K562 (cell line): Measurements from ENCODE around the gene TMED6. TPM values are rescaled to one million over a fixed set of nuclear protein-coding genes. Genes with fewer than 3 reads are reported as not detected.

Experiments
- BCOR ChIP-seq: fragments of 450-650 bp; IDR thresholded peaks from 2 replicates; pipeline ENCODE4 v1.6.1; 2016
- HDGF ChIP-seq: fragments of 450-650 bp; IDR thresholded peaks from 2 replicates; pipeline ENCODE4 v1.6.1; 2016
- HMGN3 ChIP-seq: IDR thresholded peaks from 2 replicates; pipeline ENCODE4 v1.6.1; 2011; ENCODE audit warnings: borderline replicate concordance, low read depth, mild to moderate bottlenecking, mixed read lengths, low read length; ENCODE audit not compliant: insufficient read length; ENCODE audit errors: extremely low read depth
- MAFG ChIP-seq: fragments of 450-650 bp; conservative IDR thresholded peaks from 2 replicates; pipeline ENCODE4 v1.6.1; 2016; ENCODE audit warnings: missing genetic modification characterization, missing compliant biosample characterization
- MTA2 ChIP-seq: fragments of 450-650 bp; IDR thresholded peaks from 2 replicates; pipeline ENCODE4 v1.6.1; 2016; ENCODE audit warnings: low read depth
- PRMT5 ChIP-seq: sonication (generic); formaldehyde crosslinking; IDR thresholded peaks from 2 replicates; pipeline ENCODE4 v1.5.0; 2020; ENCODE audit warnings: missing genetic modification reagents
- RBM22 ChIP-seq: fragments of 200-400 bp; formaldehyde crosslinking; IDR thresholded peaks from 2 replicates; pipeline ENCODE4 v1.6.1; 2018; ENCODE audit warnings: low read length, low read depth; ENCODE audit not compliant: poor library complexity, severe bottlenecking
- RHOXF2B ChIP-seq: fragments of 250-450 bp; sonication (Bioruptor Pico); conservative IDR thresholded peaks from 2 replicates; pipeline ENCODE4 v1.5.1; 2021
- SMARCA5 ChIP-seq: fragments of 450-650 bp; IDR thresholded peaks from 2 replicates; pipeline ENCODE4 v1.6.1; 2016
- ZNF589 ChIP-seq: fragments of 200-800 bp; sonication (Bioruptor generic); IDR thresholded peaks from 2 replicates; pipeline ENCODE4 v1.6.1; 2016; ENCODE audit warnings: low read depth, missing genetic modification characterization, missing compliant biosample characterization
- ZNF785 ChIP-seq: fragments of 250-450 bp; sonication (Bioruptor Pico); IDR thresholded peaks from 2 replicates; pipeline ENCODE4 v1.4.0; 2020; ENCODE audit warnings: mild to moderate bottlenecking
- ZSCAN32 ChIP-seq: fragments of 450-650 bp; formaldehyde crosslinking; IDR thresholded peaks from 2 replicates; pipeline ENCODE4 v1.4.0; 2020; ENCODE audit warnings: mild to moderate bottlenecking, moderate library complexity
- polyA plus RNA-seq, 8 experiments: library from polyadenylated mRNA; depleted of rRNA in 4 of 8; stranded (reverse) in 5 of 8; unstranded in 3 of 8; fragments of >200 nt; fragmentation: Nextera tagmentation in 2 of 8; fragmentation: Illumina TruSeq in 1 of 8; extraction: Ambion mirVana in 2 of 8; extraction: Trizol in 1 of 8; gene quantifications; 2 replicates each; pipeline versions ENCODE4 v1.2.1 to v1.2.3, GENCODE V29; 2011 to 2014; ENCODE audit warnings: inconsistent platforms in 1 of 8, missing spikeins in 1 of 8
- total RNA-seq, 7 experiments: library from RNA; depleted of rRNA in 6 of 7; stranded (reverse); fragments of >200 nt in 6 of 7; fragmentation: Illumina TruSeq in 2 of 7; extraction: Trizol in 2 of 7; gene quantifications; 2 replicates each; pipeline versions ENCODE4 v1.2.1 to v1.2.3, GENCODE V29; 2011 to 2021; ENCODE audit warnings: low replicate concordance in 1 of 7
- TF ChIP-seq, protein P1 (sequence below): fragments of 250-450 bp; sonication (Bioruptor Pico); IDR thresholded peaks from 2 replicates; pipeline ENCODE4 v1.5.0; 2020; ENCODE audit warnings: mild to moderate bottlenecking
- TF ChIP-seq, protein P2 (sequence below): fragments of 450-650 bp; formaldehyde crosslinking; IDR thresholded peaks from 2 replicates; pipeline ENCODE4 v1.4.0; 2020; ENCODE audit warnings: mild to moderate bottlenecking, mixed read lengths
- TF ChIP-seq, protein P3 (sequence below): conservative IDR thresholded peaks from 2 replicates; pipeline ENCODE4 v1.6.1; 2011; ENCODE audit warnings: low read depth, mild to moderate bottlenecking, low read length; ENCODE audit not compliant: control insufficient read depth
- TF ChIP-seq, protein P4 (sequence below), 3 experiments: fragments of 200-800 bp in 1 of 3; fragments of 250-450 bp in 1 of 3; fragments of 450-650 bp in 1 of 3; sonication (Bioruptor Pico) in 1 of 3; sonication (Bioruptor generic) in 1 of 3; formaldehyde crosslinking in 1 of 3; IDR thresholded peaks; 2 replicates each; pipeline versions ENCODE4 v1.6.1 to v1.8.0; 2016 to 2022; ENCODE audit warnings: mild to moderate bottlenecking in 2 of 3, missing genetic modification characterization in 2 of 3, missing compliant biosample characterization in 1 of 3, moderate library complexity in 1 of 3
- TF ChIP-seq, protein P5 (sequence below): fragments of 450-650 bp; formaldehyde crosslinking; IDR thresholded peaks from 2 replicates; pipeline ENCODE4 v1.4.0; 2022; ENCODE audit warnings: missing genetic modification characterization

The TMED6 gene
- total and polyA plus RNA-seq, 9 of the 15 experiments (the other 6 are each of a cell fraction or from before 2014, with no cell fraction given), result 0.14 to 0.45 (median 0.25) TPM; not detected in 2

DNA sequence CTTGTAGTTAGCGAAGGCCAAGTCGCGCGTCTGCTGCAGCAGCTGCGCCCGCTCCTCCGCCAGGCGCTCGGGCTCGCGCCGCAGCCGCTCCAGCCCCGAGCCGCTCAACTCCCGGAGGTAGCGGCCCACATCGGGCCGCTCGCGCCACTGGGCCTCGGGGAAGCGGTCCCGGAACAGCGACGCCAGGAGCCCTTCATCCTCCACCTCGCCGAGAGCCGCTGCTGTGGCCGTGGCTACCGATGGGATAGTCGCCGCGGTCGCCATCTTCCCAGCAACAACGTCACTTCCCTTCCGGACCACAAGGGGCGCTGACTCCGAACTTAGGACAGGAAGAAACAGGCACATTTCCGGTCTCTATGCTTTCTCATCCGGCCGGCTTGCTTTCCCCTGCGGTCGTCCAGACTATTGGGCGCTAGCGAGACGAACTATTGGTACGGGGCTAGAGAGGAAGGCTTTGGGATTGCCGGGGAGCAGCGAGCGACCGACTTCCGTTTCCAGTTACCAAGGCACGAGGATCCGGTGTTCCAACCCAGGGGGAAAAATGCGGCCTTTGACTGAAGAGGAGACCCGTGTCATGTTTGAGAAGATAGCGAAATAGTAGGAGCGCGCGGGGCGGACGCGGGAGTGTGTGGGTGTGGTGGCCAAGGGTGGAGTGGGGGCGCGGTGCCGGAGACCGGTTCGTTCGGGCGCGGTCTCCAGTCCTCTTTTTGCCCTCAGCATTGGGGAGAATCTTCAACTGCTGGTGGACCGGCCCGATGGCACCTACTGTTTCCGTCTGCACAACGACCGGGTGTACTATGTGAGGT, 12.1 kb downstream of the TMED6 start, which contains the start of the genes COG8 and NIP7 (continued):
- peak; percentile 16 for TF ChIP-seq HMGN3
- TF ChIP-seq RBM22, result peak; percentile 69
- TF ChIP-seq SMARCA5, result no peak
- TF ChIP-seq RHOXF2B (CRISPR knock-in tag), result 0 out of 2 replicates have a peak, but pooled peaks have one; percentile 41
- TF ChIP-seq MTA2, result no peak
- TF ChIP-seq, protein P1, sequence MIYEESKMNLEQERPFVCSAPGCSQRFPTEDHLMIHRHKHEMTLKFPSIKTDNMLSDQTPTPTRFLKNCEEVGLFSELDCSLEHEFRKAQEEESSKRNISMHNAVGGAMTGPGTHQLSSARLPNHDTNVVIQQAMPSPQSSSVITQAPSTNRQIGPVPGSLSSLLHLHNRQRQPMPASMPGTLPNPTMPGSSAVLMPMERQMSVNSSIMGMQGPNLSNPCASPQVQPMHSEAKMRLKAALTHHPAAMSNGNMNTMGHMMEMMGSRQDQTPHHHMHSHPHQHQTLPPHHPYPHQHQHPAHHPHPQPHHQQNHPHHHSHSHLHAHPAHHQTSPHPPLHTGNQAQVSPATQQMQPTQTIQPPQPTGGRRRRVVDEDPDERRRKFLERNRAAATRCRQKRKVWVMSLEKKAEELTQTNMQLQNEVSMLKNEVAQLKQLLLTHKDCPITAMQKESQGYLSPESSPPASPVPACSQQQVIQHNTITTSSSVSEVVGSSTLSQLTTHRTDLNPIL, result no peak
- TF ChIP-seq ZNF785, result no peak
- TF ChIP-seq MAFG (tag), result no peak
- no peak for TF ChIP-seq ZSCAN32
- TF ChIP-seq, protein P2, sequence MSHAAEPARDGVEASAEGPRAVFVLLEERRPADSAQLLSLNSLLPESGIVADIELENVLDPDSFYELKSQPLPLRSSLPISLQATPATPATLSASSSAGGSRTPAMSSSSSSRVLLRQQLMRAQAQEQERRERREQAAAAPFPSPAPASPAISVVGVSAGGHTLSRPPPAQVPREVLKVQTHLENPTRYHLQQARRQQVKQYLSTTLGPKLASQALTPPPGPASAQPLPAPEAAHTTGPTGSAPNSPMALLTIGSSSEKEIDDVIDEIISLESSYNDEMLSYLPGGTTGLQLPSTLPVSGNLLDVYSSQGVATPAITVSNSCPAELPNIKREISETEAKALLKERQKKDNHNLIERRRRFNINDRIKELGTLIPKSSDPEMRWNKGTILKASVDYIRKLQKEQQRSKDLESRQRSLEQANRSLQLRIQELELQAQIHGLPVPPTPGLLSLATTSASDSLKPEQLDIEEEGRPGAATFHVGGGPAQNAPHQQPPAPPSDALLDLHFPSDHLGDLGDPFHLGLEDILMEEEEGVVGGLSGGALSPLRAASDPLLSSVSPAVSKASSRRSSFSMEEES (CRISPR knock-in tag), result no peak
- TF ChIP-seq ZNF589 (CRISPR knock-in tag), result no peak
- no peak for TF ChIP-seq HDGF
- TF ChIP-seq, protein P3, sequence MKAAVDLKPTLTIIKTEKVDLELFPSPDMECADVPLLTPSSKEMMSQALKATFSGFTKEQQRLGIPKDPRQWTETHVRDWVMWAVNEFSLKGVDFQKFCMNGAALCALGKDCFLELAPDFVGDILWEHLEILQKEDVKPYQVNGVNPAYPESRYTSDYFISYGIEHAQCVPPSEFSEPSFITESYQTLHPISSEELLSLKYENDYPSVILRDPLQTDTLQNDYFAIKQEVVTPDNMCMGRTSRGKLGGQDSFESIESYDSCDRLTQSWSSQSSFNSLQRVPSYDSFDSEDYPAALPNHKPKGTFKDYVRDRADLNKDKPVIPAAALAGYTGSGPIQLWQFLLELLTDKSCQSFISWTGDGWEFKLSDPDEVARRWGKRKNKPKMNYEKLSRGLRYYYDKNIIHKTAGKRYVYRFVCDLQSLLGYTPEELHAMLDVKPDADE, result peak; percentile 92
- TF ChIP-seq, protein P4, sequence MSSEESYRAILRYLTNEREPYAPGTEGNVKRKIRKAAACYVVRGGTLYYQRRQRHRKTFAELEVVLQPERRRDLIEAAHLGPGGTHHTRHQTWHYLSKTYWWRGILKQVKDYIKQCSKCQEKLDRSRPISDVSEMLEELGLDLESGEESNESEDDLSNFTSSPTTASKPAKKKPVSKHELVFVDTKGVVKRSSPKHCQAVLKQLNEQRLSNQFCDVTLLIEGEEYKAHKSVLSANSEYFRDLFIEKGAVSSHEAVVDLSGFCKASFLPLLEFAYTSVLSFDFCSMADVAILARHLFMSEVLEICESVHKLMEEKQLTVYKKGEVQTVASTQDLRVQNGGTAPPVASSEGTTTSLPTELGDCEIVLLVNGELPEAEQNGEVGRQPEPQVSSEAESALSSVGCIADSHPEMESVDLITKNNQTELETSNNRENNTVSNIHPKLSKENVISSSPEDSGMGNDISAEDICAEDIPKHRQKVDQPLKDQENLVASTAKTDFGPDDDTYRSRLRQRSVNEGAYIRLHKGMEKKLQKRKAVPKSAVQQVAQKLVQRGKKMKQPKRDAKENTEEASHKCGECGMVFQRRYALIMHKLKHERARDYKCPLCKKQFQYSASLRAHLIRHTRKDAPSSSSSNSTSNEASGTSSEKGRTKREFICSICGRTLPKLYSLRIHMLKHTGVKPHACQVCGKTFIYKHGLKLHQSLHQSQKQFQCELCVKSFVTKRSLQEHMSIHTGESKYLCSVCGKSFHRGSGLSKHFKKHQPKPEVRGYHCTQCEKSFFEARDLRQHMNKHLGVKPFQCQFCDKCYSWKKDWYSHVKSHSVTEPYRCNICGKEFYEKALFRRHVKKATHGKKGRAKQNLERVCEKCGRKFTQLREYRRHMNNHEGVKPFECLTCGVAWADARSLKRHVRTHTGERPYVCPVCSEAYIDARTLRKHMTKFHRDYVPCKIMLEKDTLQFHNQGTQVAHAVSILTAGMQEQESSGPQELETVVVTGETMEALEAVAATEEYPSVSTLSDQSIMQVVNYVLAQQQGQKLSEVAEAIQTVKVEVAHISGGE (CRISPR knock-in tag; IDR thresholded peaks at IDR 0.05), result peak; percentile 84 to 96 (median 96); a peak in 5 of 6 replicates
- TF ChIP-seq, protein P5, sequence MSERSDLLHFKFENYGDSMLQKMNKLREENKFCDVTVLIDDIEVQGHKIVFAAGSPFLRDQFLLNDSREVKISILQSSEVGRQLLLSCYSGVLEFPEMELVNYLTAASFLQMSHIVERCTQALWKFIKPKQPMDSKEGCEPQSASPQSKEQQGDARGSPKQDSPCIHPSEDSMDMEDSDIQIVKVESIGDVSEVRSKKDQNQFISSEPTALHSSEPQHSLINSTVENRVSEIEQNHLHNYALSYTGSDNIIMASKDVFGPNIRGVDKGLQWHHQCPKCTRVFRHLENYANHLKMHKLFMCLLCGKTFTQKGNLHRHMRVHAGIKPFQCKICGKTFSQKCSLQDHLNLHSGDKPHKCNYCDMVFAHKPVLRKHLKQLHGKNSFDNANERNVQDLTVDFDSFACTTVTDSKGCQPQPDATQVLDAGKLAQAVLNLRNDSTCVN, result no peak
- TF ChIP-seq PRMT5 (CRISPR knock-in tag), result no peak
- TF ChIP-seq BCOR, result peak; percentile 40; the same call in 1 of the 2 replicates
